GM19467 (cell line): Measurements from ENCODE around the gene KRTAP5-7.
"Not testable (repeated sequence)": the region's sequence is repeated elsewhere in the genome, so short reads cannot be mapped to it uniquely, and the experiment has no call there.

Experiments used
- ATAC-seq: cut with Tn5 transposase; IDR thresholded peaks from one replicate; pipeline ENCODE4 v1.9.1; 2021; ENCODE audit warnings: mild to moderate bottlenecking, moderate library complexity; ENCODE audit not compliant: unreplicated experiment

KRTAP5-7 gene

GRCh38 chr11:71532036-71532610 is 5.1 kb downstream of the KRTAP5-7 start:
- ATAC-seq, result no peak

- ATAC-seq, result not testable (repeated sequence)
Measured at GRCh38 chr11:71534711-71535608, 7.9 kb downstream of the KRTAP5-7 start.

- no peak for ATAC-seq
Measured at GRCh38 chr11:71535825-71536224, 8.8 kb downstream of the KRTAP5-7 start.

- no peak for ATAC-seq
Measured at GRCh38 chr11:71537537-71537936, 10.5 kb downstream of the KRTAP5-7 start.

- not testable (repeated sequence) for ATAC-seq
Measured at GRCh38 chr11:71537977-71538665, 11.1 kb downstream of the KRTAP5-7 start, which contains the start of gene KRTAP5-8. TSS of gene KRTAP5-8 (plus strand) at chr11:71538025. CDS start at chr11:71538056, 31 bp downstream.

GRCh38 chr11:71538666-71538990 is 11.6 kb downstream of the KRTAP5-7 start:
- ATAC-seq, result no peak

GRCh38 chr11:71539017-71539416 is 11.9 kb downstream of the KRTAP5-7 start:
- ATAC-seq, result no peak

- not testable (repeated sequence) for ATAC-seq
Measured at GRCh38 chr11:71539971-71540370, 12.9 kb downstream of the KRTAP5-7 start.

- not testable (repeated sequence) for ATAC-seq
Measured at GRCh38 chr11:71540521-71541304, 13.6 kb downstream of the KRTAP5-7 start.

- no peak for ATAC-seq
Measured at GRCh38 chr11:71542382-71542781, 15.3 kb downstream of the KRTAP5-7 start.

- ATAC-seq, result no peak
Measured at GRCh38 chr11:71542879-71543777, 16.1 kb downstream of the KRTAP5-7 start.

GRCh38 chr11:71543866-71544265 is 16.8 kb downstream of the KRTAP5-7 start:
- ATAC-seq, result no peak

GRCh38 chr11:71544525-71545214 is 17.6 kb downstream of the KRTAP5-7 start:
- no peak for ATAC-seq

- ATAC-seq, result no peak
Measured at GRCh38 chr11:71545405-71545966, 18.4 kb downstream of the KRTAP5-7 start.

GRCh38 chr11:71548120-71548519 is 21.1 kb downstream of the KRTAP5-7 start, which contains the start of gene KRTAP5-9:
TSS of gene KRTAP5-9 (plus strand) at chr11:71548420. CDS start at chr11:71548658, 238 bp downstream.
- ATAC-seq, result no peak

GRCh38 chr11:71548716-71549151 is 21.7 kb downstream of the KRTAP5-7 start:
- no peak for ATAC-seq

GRCh38 chr11:71551711-71552110 is 24.6 kb downstream of the KRTAP5-7 start:
- ATAC-seq, result no peak

- ATAC-seq, result no peak
Measured at GRCh38 chr11:71554996-71555395, 27.9 kb downstream of the KRTAP5-7 start.

- ATAC-seq, result no peak
Measured at GRCh38 chr11:71555508-71555907, 28.4 kb downstream of the KRTAP5-7 start.
